ENCODE data around the gene ENOSF1. TPM values are rescaled to one million over a fixed set of nuclear protein-coding genes. Genes with fewer than 3 reads are reported as not detected.

The ENOSF1 gene
- total and polyA plus RNA-seq, 2 of the 13 experiments (the other 11 are each of a cell fraction or from before 2014, with no cell fraction given) = 37.6 to 40.1 TPM

DNA sequence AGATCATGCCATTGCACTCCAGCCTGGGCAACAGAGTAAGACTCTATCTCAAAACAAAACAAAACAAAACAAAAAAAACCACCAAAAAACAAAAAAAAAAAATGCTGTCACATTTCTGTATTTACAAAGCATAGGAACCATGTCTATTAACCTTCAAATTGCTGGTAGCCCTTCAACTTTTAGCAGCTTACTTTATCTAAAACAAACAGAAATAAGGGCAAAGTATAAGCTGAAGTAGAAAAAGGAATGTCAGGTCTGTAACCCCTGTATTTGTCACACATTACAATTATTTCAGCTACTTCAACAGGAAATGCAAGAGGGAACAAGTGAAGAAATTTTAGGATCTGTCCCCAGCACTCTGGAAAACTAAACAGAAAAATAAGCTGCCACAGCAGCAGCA is 29.6 kb downstream of the ENOSF1 start (continued):
- TF ChIP-seq, protein P1, sequence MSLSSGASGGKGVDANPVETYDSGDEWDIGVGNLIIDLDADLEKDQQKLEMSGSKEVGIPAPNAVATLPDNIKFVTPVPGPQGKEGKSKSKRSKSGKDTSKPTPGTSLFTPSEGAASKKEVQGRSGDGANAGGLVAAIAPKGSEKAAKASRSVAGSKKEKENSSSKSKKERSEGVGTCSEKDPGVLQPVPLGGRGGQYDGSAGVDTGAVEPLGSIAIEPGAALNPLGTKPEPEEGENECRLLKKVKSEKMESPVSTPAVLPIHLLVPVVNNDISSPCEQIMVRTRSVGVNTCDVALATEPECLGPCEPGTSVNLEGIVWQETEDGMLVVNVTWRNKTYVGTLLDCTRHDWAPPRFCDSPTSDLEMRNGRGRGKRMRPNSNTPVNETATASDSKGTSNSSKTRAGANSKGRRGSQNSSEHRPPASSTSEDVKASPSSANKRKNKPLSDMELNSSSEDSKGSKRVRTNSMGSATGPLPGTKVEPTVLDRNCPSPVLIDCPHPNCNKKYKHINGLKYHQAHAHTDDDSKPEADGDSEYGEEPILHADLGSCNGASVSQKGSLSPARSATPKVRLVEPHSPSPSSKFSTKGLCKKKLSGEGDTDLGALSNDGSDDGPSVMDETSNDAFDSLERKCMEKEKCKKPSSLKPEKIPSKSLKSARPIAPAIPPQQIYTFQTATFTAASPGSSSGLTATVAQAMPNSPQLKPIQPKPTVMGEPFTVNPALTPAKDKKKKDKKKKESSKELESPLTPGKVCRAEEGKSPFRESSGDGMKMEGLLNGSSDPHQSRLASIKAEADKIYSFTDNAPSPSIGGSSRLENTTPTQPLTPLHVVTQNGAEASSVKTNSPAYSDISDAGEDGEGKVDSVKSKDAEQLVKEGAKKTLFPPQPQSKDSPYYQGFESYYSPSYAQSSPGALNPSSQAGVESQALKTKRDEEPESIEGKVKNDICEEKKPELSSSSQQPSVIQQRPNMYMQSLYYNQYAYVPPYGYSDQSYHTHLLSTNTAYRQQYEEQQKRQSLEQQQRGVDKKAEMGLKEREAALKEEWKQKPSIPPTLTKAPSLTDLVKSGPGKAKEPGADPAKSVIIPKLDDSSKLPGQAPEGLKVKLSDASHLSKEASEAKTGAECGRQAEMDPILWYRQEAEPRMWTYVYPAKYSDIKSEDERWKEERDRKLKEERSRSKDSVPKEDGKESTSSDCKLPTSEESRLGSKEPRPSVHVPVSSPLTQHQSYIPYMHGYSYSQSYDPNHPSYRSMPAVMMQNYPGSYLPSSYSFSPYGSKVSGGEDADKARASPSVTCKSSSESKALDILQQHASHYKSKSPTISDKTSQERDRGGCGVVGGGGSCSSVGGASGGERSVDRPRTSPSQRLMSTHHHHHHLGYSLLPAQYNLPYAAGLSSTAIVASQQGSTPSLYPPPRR (CRISPR knock-in tag; IDR thresholded peaks at IDR 0.05; ENCODE audit: borderline replicate concordance) = peak; percentile 80; the same call in 1 of the 2 replicates
- TF ChIP-seq TBP (CRISPR knock-in tag; IDR thresholded peaks at IDR 0.05) = no peak
- TF ChIP-seq YEATS4 (CRISPR knock-in tag; IDR thresholded peaks at IDR 0.05; ENCODE audit: borderline replicate concordance) = no peak
- TF ChIP-seq, protein P2, sequence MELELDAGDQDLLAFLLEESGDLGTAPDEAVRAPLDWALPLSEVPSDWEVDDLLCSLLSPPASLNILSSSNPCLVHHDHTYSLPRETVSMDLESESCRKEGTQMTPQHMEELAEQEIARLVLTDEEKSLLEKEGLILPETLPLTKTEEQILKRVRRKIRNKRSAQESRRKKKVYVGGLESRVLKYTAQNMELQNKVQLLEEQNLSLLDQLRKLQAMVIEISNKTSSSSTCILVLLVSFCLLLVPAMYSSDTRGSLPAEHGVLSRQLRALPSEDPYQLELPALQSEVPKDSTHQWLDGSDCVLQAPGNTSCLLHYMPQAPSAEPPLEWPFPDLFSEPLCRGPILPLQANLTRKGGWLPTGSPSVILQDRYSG (CRISPR knock-in tag; IDR thresholded peaks at IDR 0.05) = no peak
- peak; percentile 30; the same call in 1 of the 2 replicates for TF ChIP-seq FOXA1 (IDR thresholded peaks at IDR 0.05)
- peak; percentile 62 for TF ChIP-seq FOXA1 (CRISPR knock-in tag; IDR thresholded peaks at IDR 0.05)
- peak; percentile 58; the same call in 1 of the 2 replicates for TF ChIP-seq FOXP1 (IDR thresholded peaks at IDR 0.05)
- peak; percentile 73; the same call in 1 of the 2 replicates for TF ChIP-seq FOXP1 (CRISPR knock-in tag; IDR thresholded peaks at IDR 0.05)
- peak; percentile 61; the same call in 1 of the 2 replicates for TF ChIP-seq HNF4A (CRISPR knock-in tag; IDR thresholded peaks at IDR 0.05)
- TF ChIP-seq ZUFSP (CRISPR knock-in tag; IDR thresholded peaks at IDR 0.05; ENCODE audit: borderline replicate concordance) = no peak
- TF ChIP-seq MBNL3 (CRISPR knock-in tag; conservative IDR thresholded peaks at IDR 0.05) = no peak
- 0 out of 2 replicates have a peak, but pooled peaks have one; percentile 20 for TF ChIP-seq SAP130 (CRISPR knock-in tag; IDR thresholded peaks at IDR 0.05; ENCODE audit: low read depth)
- no peak for TF ChIP-seq ASH2L (IDR thresholded peaks at IDR 0.05; ENCODE audit: insufficient read length, low read depth, low read length)
- TF ChIP-seq ZNF335 (CRISPR knock-in tag; IDR thresholded peaks at IDR 0.05) = no peak
- TF ChIP-seq RAD51 (IDR thresholded peaks at IDR 0.05; ENCODE audit: borderline replicate concordance) = no peak
- TF ChIP-seq, protein P3, sequence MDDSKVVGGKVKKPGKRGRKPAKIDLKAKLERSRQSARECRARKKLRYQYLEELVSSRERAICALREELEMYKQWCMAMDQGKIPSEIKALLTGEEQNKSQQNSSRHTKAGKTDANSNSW (CRISPR knock-in tag; IDR thresholded peaks at IDR 0.05; ENCODE audit: borderline replicate concordance) = no peak
- TF ChIP-seq ZNF253 (CRISPR knock-in tag; IDR thresholded peaks at IDR 0.05; ENCODE audit: borderline replicate concordance) = no peak
- TF ChIP-seq TBX3 (IDR thresholded peaks at IDR 0.05; ENCODE audit: borderline replicate concordance) = peak; percentile 55; the same call in 1 of the 2 replicates
- TF ChIP-seq ZNF652 (CRISPR knock-in tag; IDR thresholded peaks at IDR 0.05; ENCODE audit: borderline replicate concordance, low read depth) = peak; percentile 94
- TF ChIP-seq, protein P4, sequence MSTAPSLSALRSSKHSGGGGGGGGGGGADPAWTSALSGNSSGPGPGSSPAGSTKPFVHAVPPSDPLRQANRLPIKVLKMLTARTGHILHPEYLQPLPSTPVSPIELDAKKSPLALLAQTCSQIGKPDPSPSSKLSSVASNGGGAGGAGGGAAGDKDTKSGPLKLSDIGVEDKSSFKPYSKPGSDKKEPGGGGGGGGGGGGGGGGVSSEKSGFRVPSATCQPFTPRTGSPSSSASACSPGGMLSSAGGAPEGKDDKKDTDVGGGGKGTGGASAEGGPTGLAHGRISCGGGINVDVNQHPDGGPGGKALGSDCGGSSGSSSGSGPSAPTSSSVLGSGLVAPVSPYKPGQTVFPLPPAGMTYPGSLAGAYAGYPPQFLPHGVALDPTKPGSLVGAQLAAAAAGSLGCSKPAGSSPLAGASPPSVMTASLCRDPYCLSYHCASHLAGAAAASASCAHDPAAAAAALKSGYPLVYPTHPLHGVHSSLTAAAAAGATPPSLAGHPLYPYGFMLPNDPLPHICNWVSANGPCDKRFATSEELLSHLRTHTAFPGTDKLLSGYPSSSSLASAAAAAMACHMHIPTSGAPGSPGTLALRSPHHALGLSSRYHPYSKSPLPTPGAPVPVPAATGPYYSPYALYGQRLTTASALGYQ (CRISPR knock-in tag; IDR thresholded peaks at IDR 0.05) = peak; percentile 66; the same call in 1 of the 2 replicates
- 0 out of 2 replicates have a peak, but pooled peaks have one; percentile 22 for TF ChIP-seq FOXK2 (IDR thresholded peaks at IDR 0.05)
- peak; percentile 13; the same call in 1 of the 2 replicates for TF ChIP-seq ZNF121 (CRISPR knock-in tag; IDR thresholded peaks at IDR 0.05)
- TF ChIP-seq JDP2 (CRISPR knock-in tag; IDR thresholded peaks at IDR 0.05; ENCODE audit: borderline replicate concordance) = no peak

Measured in HepG2 (cell line).